Neuronal stem cell (in vitro differentiated cells): ENCODE data around the gene GFPT2.

Source experiments
- DNase-seq: peaks from one replicate; pipeline ENCODE4 v3.0.0-alpha.2; 2013; ENCODE audit warnings: low spot score
- H2AFZ ChIP-seq: one replicate; pipeline ENCODE4 v1.6.1; 2013; ENCODE audit warnings: mild to moderate bottlenecking, low read length, inconsistent platforms
- H2AK5ac ChIP-seq: 2 replicates; pipeline ENCODE4 v1.6.1; 2013; ENCODE audit warnings: low read depth, mild to moderate bottlenecking, inconsistent platforms, low read length, moderate library complexity, mixed read lengths
- H2BK120ac ChIP-seq: 2 replicates; pipeline ENCODE4 v1.6.1; 2013; ENCODE audit warnings: low read depth, mild to moderate bottlenecking, inconsistent platforms, low read length, moderate library complexity, mixed read lengths
- H2BK12ac ChIP-seq: one replicate; pipeline ENCODE4 v1.6.1; 2013; ENCODE audit warnings: low read length, inconsistent platforms
- H2BK15ac ChIP-seq: 2 replicates; pipeline ENCODE4 v1.6.1; 2013; ENCODE audit warnings: mild to moderate bottlenecking, low read length, inconsistent platforms, mixed read lengths
- H2BK5ac ChIP-seq: one replicate; pipeline ENCODE4 v1.6.1; 2013; ENCODE audit warnings: inconsistent platforms, mild to moderate bottlenecking, low read length, moderate library complexity
- H3K14ac ChIP-seq: one replicate; pipeline ENCODE4 v1.6.1; 2013; ENCODE audit warnings: low read length, inconsistent platforms
- H3K18ac ChIP-seq: 2 replicates; pipeline ENCODE4 v1.6.1; 2013; ENCODE audit warnings: low read length, inconsistent platforms
- H3K23ac ChIP-seq: 2 replicates; pipeline ENCODE4 v1.6.1; 2013; ENCODE audit warnings: low read depth, mild to moderate bottlenecking, mixed read lengths, low read length, inconsistent platforms; ENCODE audit not compliant: poor library complexity
- H3K27ac ChIP-seq: replicated peaks from 3 replicates; pipeline ENCODE4 v1.5.1; 2013; ENCODE audit warnings: low read length, inconsistent platforms
- H3K27me3 ChIP-seq, 3 experiments: 2 replicates each; pipeline ENCODE4 v1.6.1; 2013; ENCODE audit warnings: low read length in 3 of 3, mild to moderate bottlenecking in 2 of 3, inconsistent platforms in 1 of 3, low read depth in 1 of 3, mixed read lengths in 1 of 3, moderate library complexity in 1 of 3; ENCODE audit not compliant: control insufficient read depth in 3 of 3, insufficient read depth in 3 of 3
- H3K36me3 ChIP-seq, 2 donors: replicated peaks in 1 of 2; 2 replicates each; pipeline ENCODE4 v1.6.1; 2013; ENCODE audit warnings: low read length in 2 of 2; ENCODE audit not compliant: control insufficient read depth in 2 of 2, insufficient read depth in 2 of 2
- H3K4ac ChIP-seq: 2 replicates; pipeline ENCODE4 v1.6.1; 2013; ENCODE audit warnings: inconsistent platforms, mild to moderate bottlenecking, low read length, moderate library complexity
- H3K4me1 ChIP-seq, 2 donors: 1 replicate in 1 of 2; 2 replicates in 1 of 2; pipeline ENCODE4 v1.6.1; 2013; ENCODE audit warnings: low read length in 2 of 2, low read depth in 1 of 2; ENCODE audit not compliant: control insufficient read depth in 2 of 2, insufficient read depth in 1 of 2
- H3K4me2 ChIP-seq: one replicate; pipeline ENCODE4 v1.6.1; 2013; ENCODE audit warnings: mild to moderate bottlenecking, low read length, inconsistent platforms; ENCODE audit not compliant: insufficient read depth, poor library complexity, severe bottlenecking
- H3K4me3 ChIP-seq, 2 donors: 2 replicates each; pipeline ENCODE4 v1.5.1; 2013; ENCODE audit warnings: low read length in 2 of 2, mild to moderate bottlenecking in 2 of 2, inconsistent platforms in 1 of 2, moderate library complexity in 1 of 2
- H3K79me1 ChIP-seq: one replicate; pipeline ENCODE4 v1.6.1; 2013; ENCODE audit warnings: low read depth, mild to moderate bottlenecking, inconsistent platforms, low read length, moderate library complexity
- H3K9ac ChIP-seq: one replicate; pipeline ENCODE4 v1.6.1; 2013; ENCODE audit warnings: mild to moderate bottlenecking, low read depth, low read length, inconsistent platforms; ENCODE audit not compliant: poor library complexity
- H3K9me3 ChIP-seq, 2 donors: replicated peaks in 1 of 2; 2 replicates each; pipeline versions ENCODE3 to v1.6.1; 2013; ENCODE audit warnings: low read length in 2 of 2, mild to moderate bottlenecking in 2 of 2, inconsistent platforms in 1 of 2, low read depth in 1 of 2, mixed read lengths in 1 of 2, moderate library complexity in 1 of 2; ENCODE audit not compliant: control insufficient read depth in 2 of 2, insufficient read depth in 1 of 2
- H4K8ac ChIP-seq: one replicate; pipeline ENCODE4 v1.6.1; 2013; ENCODE audit warnings: low read depth, mild to moderate bottlenecking, inconsistent platforms, low read length, moderate library complexity
- H4K91ac ChIP-seq: one replicate; pipeline ENCODE4 v1.6.1; 2013; ENCODE audit warnings: low read length, low read depth, mild to moderate bottlenecking, inconsistent platforms; ENCODE audit not compliant: poor library complexity
- WGBS, 2 donors: extraction: QIAGEN DNeasy Blood & Tissue Kit; methylation state at CpG; one replicate each; pipeline ENCODE4 v1.1.7; 2013; ENCODE audit warnings: missing lambda C conversion rate in 2 of 2, mixed read lengths in 1 of 2; ENCODE audit not compliant: insufficient read length in 2 of 2, insufficient replicate concordance in 1 of 2; ENCODE audit errors: extremely low coverage in 2 of 2; 5-methylcytosine and 5-hydroxymethylcytosine counted together

GFPT2 gene

GRCh38 chr5:180377556-180378197 lies 24.5 kb upstream of the GFPT2 start:
- H3K79me1 ChIP-seq: no peaks in the 10 kb centered on the region
- no peak overlapping the region for H3K14ac ChIP-seq
- H2AK5ac ChIP-seq: no peak overlapping the region
- H2BK5ac ChIP-seq: no peak overlapping the region
- no peak overlapping the region for H3K4me3 ChIP-seq
- no peak overlapping the region for H2BK120ac ChIP-seq
- H3K27me3 ChIP-seq: peaks cover 0 to 33% (median 0%) of the 10 kb centered on the region in 3 experiments
- H3K23ac ChIP-seq: no peak overlapping the region
- no peak overlapping the region for H2BK15ac ChIP-seq
- H3K36me3 ChIP-seq: no peaks in the 10 kb centered on the region
- no peak overlapping the region for H3K4me2 ChIP-seq
- peaks cover 0 to 2% of the 10 kb centered on the region in 2 donors for H3K9me3 ChIP-seq
- no CpG with 5 or more reads among the region's 13 CpGs for WGBS, 2 donors
- H4K91ac ChIP-seq: no peak overlapping the region
- H2AFZ ChIP-seq: no peak overlapping the region
- no peaks in the 10 kb centered on the region for H3K4me1 ChIP-seq
- no peak overlapping the region for H3K18ac ChIP-seq
- H4K8ac ChIP-seq: no peak overlapping the region
- no peak for DNase-seq
- H3K4ac ChIP-seq: no peak overlapping the region
- no peak overlapping the region for H3K9ac ChIP-seq
- no peak overlapping the region for H3K27ac ChIP-seq
- no peak overlapping the region for H2BK12ac ChIP-seq

- Histone ChIP-seq H3K18ac (no peak overlapping the region), H3K4ac (no peak overlapping the region), H3K23ac (no peak overlapping the region), H2AFZ (no peak overlapping the region), H3K14ac (no peak overlapping the region), H4K91ac (no peak overlapping the region), H2BK120ac (no peak overlapping the region), H3K4me1 (no peaks in the 10 kb centered on the region), H3K36me3 (no peaks in the 10 kb centered on the region), H3K27me3 (peaks cover 0 to 31% (median 0%) of the 10 kb centered on the region in 3 experiments), H3K4me2 (no peak overlapping the region), H2AK5ac (no peak overlapping the region), H2BK12ac (no peak overlapping the region), H4K8ac (no peak overlapping the region), H3K4me3 (no peak overlapping the region), H3K9ac (no peak overlapping the region), H2BK5ac (no peak overlapping the region), H2BK15ac (no peak overlapping the region), H3K9me3 (peaks cover 0 to 2% of the 10 kb centered on the region in 2 donors), H3K27ac (no peak overlapping the region), H3K79me1 (no peaks in the 10 kb centered on the region)
- WGBS, 2 donors: no CpG with 5 or more reads among the region's 6 CpGs
- DNase-seq: no peak
Observed at GRCh38 chr5:180376511-180376910, 23.4 kb upstream of the GFPT2 start.

DNA sequence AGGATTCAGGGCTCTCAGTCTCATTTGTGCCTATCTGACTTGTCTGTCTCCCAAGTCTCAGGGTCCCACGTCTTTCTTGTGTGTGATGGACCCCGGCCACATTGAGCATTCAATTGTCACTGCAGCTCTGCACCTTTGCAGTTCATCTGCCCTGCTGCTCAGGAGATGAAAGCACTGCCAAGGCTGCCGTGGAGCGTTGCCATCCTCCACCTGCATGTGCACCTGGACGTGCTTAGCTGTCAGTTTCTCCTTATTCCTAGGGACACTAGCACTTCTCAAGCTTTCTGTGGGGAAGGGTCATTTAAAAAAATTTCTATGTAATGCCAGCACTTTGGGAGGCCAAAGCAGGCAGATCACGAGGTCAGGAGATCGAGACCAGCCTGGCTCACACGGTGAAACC lies 22.8 kb upstream of the GFPT2 start:
- no peaks in the 10 kb centered on the region for H3K36me3 ChIP-seq

GRCh38 chr5:180375291-180375690 lies 22.2 kb upstream of the GFPT2 start:
- H3K23ac ChIP-seq: no peak overlapping the region
- H3K18ac ChIP-seq: no peak overlapping the region
- H2BK12ac ChIP-seq: no peak overlapping the region
- peak overlapping the region in 1 of 2 donors; percentile 20 for H3K4me3 ChIP-seq
- no peak for DNase-seq
- no peak overlapping the region for H2BK15ac ChIP-seq
- no peak overlapping the region for H3K4me2 ChIP-seq
- H2AK5ac ChIP-seq: no peak overlapping the region
- H3K36me3 ChIP-seq: no peaks in the 10 kb centered on the region
- H3K9ac ChIP-seq: no peak overlapping the region
- no peak overlapping the region for H4K8ac ChIP-seq
- H2BK120ac ChIP-seq: no peak overlapping the region
- H3K27ac ChIP-seq: no peak overlapping the region
- no peaks in the 10 kb centered on the region for H3K79me1 ChIP-seq
- peak overlapping the region; percentile 75 for H3K14ac ChIP-seq
- peaks cover 0 to 27% (median 0%) of the 10 kb centered on the region in 3 experiments for H3K27me3 ChIP-seq
- WGBS, 2 donors: no CpG with 5 or more reads among the region's 9 CpGs
- no peak overlapping the region for H2BK5ac ChIP-seq
- H2AFZ ChIP-seq: no peak overlapping the region
- H3K9me3 ChIP-seq: peaks cover 0 to 2% of the 10 kb centered on the region in 2 donors
- H3K4ac ChIP-seq: no peak overlapping the region
- H4K91ac ChIP-seq: no peak overlapping the region
- H3K4me1 ChIP-seq: no peaks in the 10 kb centered on the region

More for the DNA sequence above, 22.8 kb upstream of the GFPT2 start:
- Histone ChIP-seq H2BK12ac (no peak overlapping the region), H2BK5ac (no peak overlapping the region), H3K4me2 (no peak overlapping the region), H4K8ac (no peak overlapping the region), H3K79me1 (no peaks in the 10 kb centered on the region), H3K4ac (no peak overlapping the region), H2BK120ac (no peak overlapping the region), H3K23ac (no peak overlapping the region), H3K27me3 (peaks cover 0 to 27% (median 0%) of the 10 kb centered on the region in 3 experiments), H3K4me1 (no peaks in the 10 kb centered on the region), H3K4me3 (no peak overlapping the region), H3K18ac (no peak overlapping the region), H2AFZ (no peak overlapping the region), H3K9ac (no peak overlapping the region), H2BK15ac (no peak overlapping the region), H3K9me3 (peaks cover 0 to 2% of the 10 kb centered on the region in 2 donors), H3K27ac (no peak overlapping the region), H3K14ac (no peak overlapping the region), H4K91ac (no peak overlapping the region), H2AK5ac (no peak overlapping the region)
- no CpG with 5 or more reads among the region's 8 CpGs for WGBS, 2 donors
- no peak for DNase-seq
